Vagina (tissue), 2 donors: ENCODE data around the gene TMEM176B. TPM values are rescaled to one million over a fixed set of nuclear protein-coding genes. Genes with fewer than 3 reads are reported as not detected.
A peak's percentile ranks its signal among the peaks of the same experiment; 100 is the strongest.
"Not testable (repeated sequence)": the region's sequence is repeated elsewhere in the genome, so short reads cannot be mapped to it uniquely, and the experiment has no call there.

Experiments
- DNase-seq, 2 donors: peaks; one replicate each; pipeline ENCODE4 v3.0.0-alpha.2; 2017; ENCODE audit errors: extremely low spot score in 2 of 2
- H3K27ac ChIP-seq: fragments of 200-600 bp; sonication (generic); one replicate; pipeline ENCODE4 v1.5.1; 2019
- H3K27me3 ChIP-seq: fragments of 200-600 bp; sonication (generic); one replicate; pipeline ENCODE4 v1.5.1; 2019
- H3K36me3 ChIP-seq, 2 donors: fragments of 200-600 bp; sonication (generic); one replicate each; pipeline ENCODE4 v1.5.1; 2017 to 2019
- H3K4me1 ChIP-seq: fragments of 200-600 bp; sonication (generic); one replicate; pipeline ENCODE4 v1.5.1; 2019
- H3K4me3 ChIP-seq, 2 donors: fragments of 200-600 bp; sonication (generic); 1 replicate in 1 of 2; 2 replicates in 1 of 2; pipeline ENCODE4 v1.5.1; 2016 to 2019
- H3K9me3 ChIP-seq: fragments of 200-600 bp; sonication (generic); one replicate; pipeline ENCODE4 v1.5.1; 2019
- CTCF ChIP-seq, 3 experiments: fragments of 450-650 bp in 2 of 3; fragments of 200-600 bp in 1 of 3; sonication (generic) in 1 of 3; IDR thresholded peaks; one replicate each; pipeline ENCODE4 v1.5.1; 2017 to 2019; ENCODE audit warnings: antibody characterized with exemption in 3 of 3, mild to moderate bottlenecking in 2 of 3, moderate library complexity in 2 of 3
- POLR2A ChIP-seq, 2 donors: fragments of 450-650 bp; IDR thresholded peaks; one replicate each; pipeline ENCODE4 v1.6.1; 2017; ENCODE audit warnings: antibody characterized with exemption in 2 of 2, mild to moderate bottlenecking in 2 of 2, moderate library complexity in 2 of 2
- POLR2AphosphoS5 ChIP-seq, 2 donors: sonication (generic); formaldehyde crosslinking; IDR thresholded peaks; one replicate each; pipeline ENCODE4 v1.9.0; 2017; ENCODE audit warnings: antibody characterized with exemption in 2 of 2, mild to moderate bottlenecking in 2 of 2, low read depth in 1 of 2; ENCODE audit not compliant: insufficient read depth in 1 of 2
- intact Hi-C: fragments of 100-400 bp; cut with DNase I; formaldehyde crosslinking; loops from one replicate; pipeline ENCODE4 v1.15.1; 2023
- total RNA-seq: library from RNA; depleted of rRNA; stranded (reverse); fragments of >200 nt; gene quantifications from one replicate; pipeline ENCODE4 v1.2.3, GENCODE V29; 2016

Gene TMEM176B
- total RNA-seq, 1 donor from 2014 or later, result 60.6 TPM

- H3K27me3 ChIP-seq, result no peaks in the 10 kb centered on the region
- H3K4me3 ChIP-seq, result no peak overlapping the region
- peaks cover 34% of the 10 kb centered on the region for H3K4me1 ChIP-seq
- no peaks in the 10 kb centered on the region for H3K36me3 ChIP-seq
- no peaks in the 10 kb centered on the region for H3K9me3 ChIP-seq
- intact Hi-C loops, result no loop called here
- no peak for TF ChIP-seq CTCF (IDR thresholded peaks at IDR 0.05)
- no peak for TF ChIP-seq POLR2AphosphoS5 (IDR thresholded peaks at IDR 0.05; ENCODE audit: insufficient read depth in 1 of 2, low read depth in 1 of 2)
- TF ChIP-seq POLR2A (IDR thresholded peaks at IDR 0.05), result no peak
- peak overlapping the region; percentile 76 for H3K27ac ChIP-seq
- DNase-seq, result no peak
These were observed 18.2 kb downstream of the TMEM176B start for GRCh38 chr7:150781961-150782360.

DNA sequence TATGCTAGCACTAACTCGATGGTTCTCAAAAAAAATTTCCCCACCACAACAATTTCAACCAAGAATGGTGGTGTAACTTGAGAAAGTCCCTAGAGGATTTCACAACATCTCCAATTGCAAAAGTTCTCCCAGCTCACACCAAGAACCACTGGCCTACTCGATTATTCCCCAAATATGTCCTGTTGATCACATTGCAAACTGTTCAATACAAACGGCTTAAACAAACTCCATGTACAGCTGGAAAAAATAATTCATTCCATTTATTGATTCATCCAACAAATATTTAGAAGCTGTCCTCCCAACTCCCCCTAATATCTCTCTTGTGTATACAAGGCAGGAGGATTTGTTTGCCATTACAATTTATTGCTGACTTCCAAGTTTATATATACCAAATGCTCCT, 19.1 kb downstream of the TMEM176B start:
- H3K36me3 ChIP-seq, result no peaks in the 10 kb centered on the region
- peak overlapping the region; percentile 76 for H3K27ac ChIP-seq
- no peaks in the 10 kb centered on the region for H3K27me3 ChIP-seq
- no peaks in the 10 kb centered on the region for H3K9me3 ChIP-seq
- no peak for DNase-seq
- peaks cover 25% of the 10 kb centered on the region for H3K4me1 ChIP-seq
- no peak overlapping the region for H3K4me3 ChIP-seq
- intact Hi-C loops, result no loop called here
- TF ChIP-seq POLR2A (IDR thresholded peaks at IDR 0.05) (no peak), CTCF (IDR thresholded peaks at IDR 0.05) (no peak), POLR2AphosphoS5 (IDR thresholded peaks at IDR 0.05; ENCODE audit: insufficient read depth in 1 of 2, low read depth in 1 of 2) (no peak)

- Histone ChIP-seq H3K27me3 (no peaks in the 10 kb centered on the region), H3K4me1 (peaks cover 21% of the 10 kb centered on the region), H3K36me3 (no peaks in the 10 kb centered on the region), H3K4me3 (no peak overlapping the region), H3K27ac (peak overlapping the region; percentile 76), H3K9me3 (no peaks in the 10 kb centered on the region)
- no peak for DNase-seq
- intact Hi-C loops, result no loop called here
- no peak for TF ChIP-seq POLR2AphosphoS5 (IDR thresholded peaks at IDR 0.05; ENCODE audit: insufficient read depth in 1 of 2, low read depth in 1 of 2)
- TF ChIP-seq POLR2A (IDR thresholded peaks at IDR 0.05), result no peak
- no peak for TF ChIP-seq CTCF (IDR thresholded peaks at IDR 0.05)
These were observed 19.9 kb downstream of the TMEM176B start for GRCh38 chr7:150780292-150780691.

DNA sequence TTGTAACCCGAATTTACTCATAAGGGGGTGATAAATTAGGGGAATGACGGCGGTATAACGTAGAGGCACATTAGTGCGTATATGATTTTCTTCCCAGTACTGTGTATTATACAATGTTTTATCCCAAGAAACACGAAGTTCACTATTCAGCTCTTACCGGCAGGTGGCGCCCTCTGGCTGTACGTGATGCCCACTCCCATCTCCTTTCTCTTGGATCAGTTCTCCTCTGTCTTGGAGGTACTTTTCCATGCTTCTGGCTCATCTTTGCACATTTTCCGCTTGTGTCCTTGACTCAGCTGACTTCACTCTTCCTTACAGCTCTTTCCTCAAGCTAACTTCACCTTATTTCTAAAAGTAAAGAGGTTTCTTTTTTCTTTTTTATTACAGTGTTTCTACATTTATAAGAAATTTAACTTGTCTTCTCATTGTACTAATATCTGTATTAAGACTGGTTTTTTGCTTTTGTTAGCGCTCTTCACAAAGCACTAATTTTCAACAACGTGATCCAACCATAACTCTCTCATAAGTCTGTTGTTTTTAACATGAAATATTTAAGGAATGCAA, 21.3 kb downstream of the TMEM176B start:
- Histone ChIP-seq H3K27me3 (no peaks in the 10 kb centered on the region), H3K4me1 (peaks cover 9% of the 10 kb centered on the region), H3K27ac (no peak overlapping the region), H3K36me3 (no peaks in the 10 kb centered on the region), H3K9me3 (no peaks in the 10 kb centered on the region), H3K4me3 (no peak overlapping the region)
- intact Hi-C loops, result no loop called here
- no peak for TF ChIP-seq POLR2A (IDR thresholded peaks at IDR 0.05)
- no peak for TF ChIP-seq POLR2AphosphoS5 (IDR thresholded peaks at IDR 0.05; ENCODE audit: insufficient read depth in 1 of 2, low read depth in 1 of 2)
- TF ChIP-seq CTCF (IDR thresholded peaks at IDR 0.05), result peak; percentile 70 to 90 (median 84)
- no peak for DNase-seq

DNA sequence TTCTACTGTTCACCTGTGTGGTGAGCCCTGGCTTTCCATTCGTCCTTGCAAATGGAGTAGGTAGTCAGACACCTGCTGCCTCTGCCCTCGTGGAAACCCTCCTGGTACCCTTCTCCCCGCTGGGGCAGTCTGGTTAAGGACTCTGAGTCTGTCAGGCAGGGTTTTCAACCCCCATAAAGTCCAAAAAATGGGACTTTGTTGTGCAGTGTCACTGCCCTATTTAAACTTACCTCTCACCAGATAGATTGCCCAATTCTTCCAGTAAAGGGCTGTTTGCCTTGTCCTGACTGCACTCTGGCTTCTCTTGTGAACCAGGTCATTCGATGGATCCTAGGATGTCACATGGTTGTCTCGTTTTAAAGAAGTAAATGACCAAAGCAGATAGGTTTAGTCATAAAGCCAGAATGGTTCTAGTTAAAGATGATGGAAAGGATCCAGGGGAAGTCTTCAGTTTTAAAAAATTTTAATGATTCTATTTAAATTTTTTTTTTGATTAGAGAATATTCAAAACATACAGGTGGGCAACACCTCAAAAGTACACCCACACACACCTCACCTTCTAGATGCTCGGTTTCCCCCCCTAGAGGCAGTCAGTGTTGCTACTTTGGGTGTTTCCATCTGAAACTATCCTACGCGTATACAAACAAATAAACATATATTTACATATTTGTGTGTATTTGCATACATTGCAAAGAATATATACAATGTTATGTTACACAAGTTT, 22.0 kb downstream of the TMEM176B start:
- TF ChIP-seq CTCF (IDR thresholded peaks at IDR 0.05) (no peak), POLR2A (IDR thresholded peaks at IDR 0.05) (no peak), POLR2AphosphoS5 (IDR thresholded peaks at IDR 0.05; ENCODE audit: insufficient read depth in 1 of 2, low read depth in 1 of 2) (no peak)
- intact Hi-C loops, result no loop called here

GRCh38 chr7:150774131-150774530, 26.0 kb downstream of the TMEM176B start:
- H3K4me3 ChIP-seq, H3K9me3 ChIP-seq, H3K4me1 ChIP-seq, H3K27ac ChIP-seq, DNase-seq, H3K27me3 ChIP-seq, H3K36me3 ChIP-seq, intact Hi-C loops: not testable (repeated sequence)

More for the DNA sequence above, 22.0 kb downstream of the TMEM176B start:
- no peak overlapping the region for H3K27ac ChIP-seq
- no peak overlapping the region for H3K4me3 ChIP-seq
- no peaks in the 10 kb centered on the region for H3K36me3 ChIP-seq
- peaks cover 9% of the 10 kb centered on the region for H3K4me1 ChIP-seq
- no peaks in the 10 kb centered on the region for H3K27me3 ChIP-seq
- H3K9me3 ChIP-seq, result no peaks in the 10 kb centered on the region
- no peak for DNase-seq
